ENCODE measurements around the gene RET. TPM values are rescaled to one million over a fixed set of nuclear protein-coding genes. Genes with fewer than 3 reads are reported as not detected.

The RET gene
- total RNA-seq, 1 experiment from 2014 or later = not detected

GRCh38 chr10:43130770-43131171, 53.9 kb downstream of the RET start:
- H3K9me2 ChIP-seq (replicated peaks; ENCODE audit: insufficient read depth, low read length) = no peaks in the 10 kb centered on the region
- no peak for DNase-seq
- H3K36me3 ChIP-seq (ENCODE audit: insufficient read depth, low read length) = no peaks in the 10 kb centered on the region
- H2AFZ ChIP-seq (ENCODE audit: low read length) = no peak overlapping the region
- H3K27ac ChIP-seq (ENCODE audit: low read length) = no peak overlapping the region
- H3K9ac ChIP-seq (ENCODE audit: low read length) = no peak overlapping the region
- no peak overlapping the region for H3K4me2 ChIP-seq (ENCODE audit: low read depth, low read length, poor library complexity, severe bottlenecking)
- no peaks in the 10 kb centered on the region for H3K9me3 ChIP-seq (ENCODE audit: low read length)
- H4K20me1 ChIP-seq (ENCODE audit: insufficient read depth, low read depth, low read length) = no peaks in the 10 kb centered on the region
- H3K27me3 ChIP-seq (ENCODE audit: low read length) = no peaks in the 10 kb centered on the region
- H3K4me3 ChIP-seq (ENCODE audit: low read length) = no peak overlapping the region
- peaks cover 8% of the 10 kb centered on the region for H3K4me1 ChIP-seq (ENCODE audit: low read length)
- H3K79me2 ChIP-seq (ENCODE audit: low read length) = no peaks in the 10 kb centered on the region

GRCh38 chr10:43131256-43131655, 54.4 kb downstream of the RET start:
- Histone ChIP-seq H3K9me3 (ENCODE audit: low read length) (no peaks in the 10 kb centered on the region), H3K9ac (ENCODE audit: low read length) (no peak overlapping the region), H3K4me1 (ENCODE audit: low read length) (peaks cover 8% of the 10 kb centered on the region), H3K4me2 (ENCODE audit: low read depth, low read length, poor library complexity, severe bottlenecking) (no peak overlapping the region), H3K79me2 (ENCODE audit: low read length) (no peaks in the 10 kb centered on the region), H3K27ac (ENCODE audit: low read length) (no peak overlapping the region), H3K9me2 (replicated peaks; ENCODE audit: insufficient read depth, low read length) (no peaks in the 10 kb centered on the region), H2AFZ (ENCODE audit: low read length) (no peak overlapping the region), H3K27me3 (ENCODE audit: low read length) (no peaks in the 10 kb centered on the region), H3K36me3 (ENCODE audit: insufficient read depth, low read length) (no peaks in the 10 kb centered on the region), H3K4me3 (ENCODE audit: low read length) (no peak overlapping the region), H4K20me1 (ENCODE audit: insufficient read depth, low read depth, low read length) (no peaks in the 10 kb centered on the region)
- no peak for DNase-seq

- Histone ChIP-seq H3K9ac (ENCODE audit: low read length) (no peak overlapping the region), H4K20me1 (ENCODE audit: insufficient read depth, low read depth, low read length) (no peaks in the 10 kb centered on the region), H3K27ac (ENCODE audit: low read length) (no peak overlapping the region), H3K36me3 (ENCODE audit: insufficient read depth, low read length) (no peaks in the 10 kb centered on the region), H3K79me2 (ENCODE audit: low read length) (no peaks in the 10 kb centered on the region), H3K4me2 (ENCODE audit: low read depth, low read length, poor library complexity, severe bottlenecking) (no peak overlapping the region), H2AFZ (ENCODE audit: low read length) (no peak overlapping the region), H3K9me2 (replicated peaks; ENCODE audit: insufficient read depth, low read length) (no peaks in the 10 kb centered on the region), H3K4me3 (ENCODE audit: low read length) (no peak overlapping the region), H3K4me1 (ENCODE audit: low read length) (peaks cover 5% of the 10 kb centered on the region), H3K27me3 (ENCODE audit: low read length) (no peaks in the 10 kb centered on the region), H3K9me3 (ENCODE audit: low read length) (no peaks in the 10 kb centered on the region)
- no peak for DNase-seq
These were observed 55.0 kb downstream of the RET start for GRCh38 chr10:43131906-43132305.

- H3K4me1 ChIP-seq (ENCODE audit: low read length) = peaks cover 9% of the 10 kb centered on the region
- no peak overlapping the region for H3K9ac ChIP-seq (ENCODE audit: low read length)
- H3K79me2 ChIP-seq (ENCODE audit: low read length) = no peaks in the 10 kb centered on the region
- no peaks in the 10 kb centered on the region for H3K36me3 ChIP-seq (ENCODE audit: insufficient read depth, low read length)
- H3K27me3 ChIP-seq (ENCODE audit: low read length) = no peaks in the 10 kb centered on the region
- DNase-seq = no peak
- H2AFZ ChIP-seq (ENCODE audit: low read length) = no peak overlapping the region
- no peaks in the 10 kb centered on the region for H4K20me1 ChIP-seq (ENCODE audit: insufficient read depth, low read depth, low read length)
- no peak overlapping the region for H3K4me3 ChIP-seq (ENCODE audit: low read length)
- no peaks in the 10 kb centered on the region for H3K9me3 ChIP-seq (ENCODE audit: low read length)
- H3K27ac ChIP-seq (ENCODE audit: low read length) = no peak overlapping the region
- no peak overlapping the region for H3K4me2 ChIP-seq (ENCODE audit: low read depth, low read length, poor library complexity, severe bottlenecking)
- H3K9me2 ChIP-seq (replicated peaks; ENCODE audit: insufficient read depth, low read length) = no peaks in the 10 kb centered on the region
These were observed 56.3 kb downstream of the RET start for GRCh38 chr10:43132867-43133787.

DNA sequence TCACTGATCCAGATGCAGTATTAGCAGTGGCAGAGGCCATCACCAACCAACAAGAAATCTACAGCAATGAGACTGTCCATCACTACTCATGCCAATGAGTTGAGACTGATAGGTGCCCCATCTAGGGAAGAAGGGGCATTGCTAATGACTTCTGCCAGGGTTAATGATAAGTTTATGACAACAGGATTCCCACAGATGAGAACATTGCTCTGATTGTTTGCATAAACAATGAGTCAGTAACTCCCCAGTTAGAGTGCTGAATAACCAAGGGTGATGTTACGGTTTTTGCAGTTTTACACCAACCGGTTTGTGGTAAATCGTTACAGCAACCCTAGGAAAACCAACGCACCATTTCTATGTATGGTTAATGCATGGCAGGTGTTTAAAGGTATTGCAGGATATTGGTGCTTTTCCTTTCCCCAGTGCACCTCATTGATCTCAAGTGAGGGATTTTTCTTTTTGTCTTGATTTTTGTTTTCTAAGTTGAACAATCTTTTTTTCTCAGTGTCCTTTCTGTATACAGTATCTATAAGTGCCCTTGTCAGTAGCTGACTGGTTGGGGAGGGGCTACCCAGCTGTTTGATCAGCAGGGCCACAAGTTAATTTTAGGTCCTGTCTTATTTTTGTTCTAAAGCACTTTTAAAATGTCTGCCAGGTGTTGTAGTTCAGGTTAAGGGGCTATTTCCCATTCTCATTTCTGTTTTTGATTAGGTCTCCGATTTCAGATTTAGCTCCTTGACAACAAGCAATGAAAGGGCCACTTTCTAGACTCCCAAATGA, 57.4 kb downstream of the RET start:
- no peak for DNase-seq
- no peaks in the 10 kb centered on the region for H3K9me3 ChIP-seq (ENCODE audit: low read length)
- no peak overlapping the region for H3K9ac ChIP-seq (ENCODE audit: low read length)
- H3K36me3 ChIP-seq (ENCODE audit: insufficient read depth, low read length) = no peaks in the 10 kb centered on the region
- H3K9me2 ChIP-seq (replicated peaks; ENCODE audit: insufficient read depth, low read length) = no peaks in the 10 kb centered on the region
- H3K27ac ChIP-seq (ENCODE audit: low read length) = no peak overlapping the region
- no peak overlapping the region for H2AFZ ChIP-seq (ENCODE audit: low read length)
- H4K20me1 ChIP-seq (ENCODE audit: insufficient read depth, low read depth, low read length) = no peaks in the 10 kb centered on the region
- H3K27me3 ChIP-seq (ENCODE audit: low read length) = no peaks in the 10 kb centered on the region
- H3K4me2 ChIP-seq (ENCODE audit: low read depth, low read length, poor library complexity, severe bottlenecking) = no peak overlapping the region
- peaks cover 9% of the 10 kb centered on the region for H3K79me2 ChIP-seq (ENCODE audit: low read length)
- H3K4me1 ChIP-seq (ENCODE audit: low read length) = peaks cover 12% of the 10 kb centered on the region
- H3K4me3 ChIP-seq (ENCODE audit: low read length) = no peak overlapping the region

- no peaks in the 10 kb centered on the region for H3K27me3 ChIP-seq (ENCODE audit: low read length)
- peaks cover 20% of the 10 kb centered on the region for H3K4me1 ChIP-seq (ENCODE audit: low read length)
These were observed 58.2 kb downstream of the RET start for GRCh38 chr10:43135064-43135463.

GRCh38 chr10:43135656-43136055, 58.8 kb downstream of the RET start:
- Histone ChIP-seq H3K27ac (ENCODE audit: low read length) (no peak overlapping the region), H3K9me3 (ENCODE audit: low read length) (no peaks in the 10 kb centered on the region), H3K9me2 (replicated peaks; ENCODE audit: insufficient read depth, low read length) (no peaks in the 10 kb centered on the region), H3K4me3 (ENCODE audit: low read length) (no peak overlapping the region), H3K4me2 (ENCODE audit: low read depth, low read length, poor library complexity, severe bottlenecking) (no peak overlapping the region), H3K9ac (ENCODE audit: low read length) (no peak overlapping the region), H3K36me3 (ENCODE audit: insufficient read depth, low read length) (no peaks in the 10 kb centered on the region), H3K27me3 (ENCODE audit: low read length) (no peaks in the 10 kb centered on the region), H3K4me1 (ENCODE audit: low read length) (peaks cover 25% of the 10 kb centered on the region), H4K20me1 (ENCODE audit: insufficient read depth, low read depth, low read length) (no peaks in the 10 kb centered on the region; the same call in 1 of the 2 replicates), H3K79me2 (ENCODE audit: low read length) (peaks cover 22% of the 10 kb centered on the region), H2AFZ (ENCODE audit: low read length) (no peak overlapping the region)
- DNase-seq = no peak

More at GRCh38 chr10:43135064-43135463, 58.2 kb downstream of the RET start:
- no peak overlapping the region for H3K4me2 ChIP-seq (ENCODE audit: low read depth, low read length, poor library complexity, severe bottlenecking)
- no peak overlapping the region for H3K27ac ChIP-seq (ENCODE audit: low read length)
- H3K9me2 ChIP-seq (replicated peaks; ENCODE audit: insufficient read depth, low read length) = no peaks in the 10 kb centered on the region
- no peaks in the 10 kb centered on the region; the same call in 1 of the 2 replicates for H4K20me1 ChIP-seq (ENCODE audit: insufficient read depth, low read depth, low read length)
- H3K9ac ChIP-seq (ENCODE audit: low read length) = no peak overlapping the region
- H2AFZ ChIP-seq (ENCODE audit: low read length) = no peak overlapping the region
- no peaks in the 10 kb centered on the region for H3K36me3 ChIP-seq (ENCODE audit: insufficient read depth, low read length)
- no peak for DNase-seq
- no peaks in the 10 kb centered on the region for H3K9me3 ChIP-seq (ENCODE audit: low read length)
- peaks cover 16% of the 10 kb centered on the region for H3K79me2 ChIP-seq (ENCODE audit: low read length)
- H3K4me3 ChIP-seq (ENCODE audit: low read length) = no peak overlapping the region

- Histone ChIP-seq H3K9me2 (replicated peaks; ENCODE audit: insufficient read depth, low read length) (no peaks in the 10 kb centered on the region), H4K20me1 (ENCODE audit: insufficient read depth, low read depth, low read length) (no peaks in the 10 kb centered on the region; the same call in 1 of the 2 replicates), H3K79me2 (ENCODE audit: low read length) (peaks cover 28% of the 10 kb centered on the region), H3K4me1 (ENCODE audit: low read length) (peaks cover 29% of the 10 kb centered on the region), H3K4me3 (ENCODE audit: low read length) (no peak overlapping the region), H2AFZ (ENCODE audit: low read length) (no peak overlapping the region), H3K9ac (ENCODE audit: low read length) (no peak overlapping the region), H3K27ac (ENCODE audit: low read length) (no peak overlapping the region), H3K9me3 (ENCODE audit: low read length) (no peaks in the 10 kb centered on the region), H3K36me3 (ENCODE audit: insufficient read depth, low read length) (no peaks in the 10 kb centered on the region), H3K4me2 (ENCODE audit: low read depth, low read length, poor library complexity, severe bottlenecking) (no peak overlapping the region), H3K27me3 (ENCODE audit: low read length) (no peaks in the 10 kb centered on the region)
- no peak for DNase-seq
These were observed 59.6 kb downstream of the RET start for GRCh38 chr10:43136432-43136831.

Data from Karpas-422 (cell line).